IPS-NIHi11 (cell line): ENCODE data around the gene MTTP.
A peak's percentile ranks its signal among the peaks of the same experiment; 100 is the strongest.

Experiments used
- DNase-seq: peaks from one replicate; pipeline ENCODE4 v3.0.0; 2012; ENCODE audit warnings: mixed read lengths, low spot score

MTTP gene

DNA sequence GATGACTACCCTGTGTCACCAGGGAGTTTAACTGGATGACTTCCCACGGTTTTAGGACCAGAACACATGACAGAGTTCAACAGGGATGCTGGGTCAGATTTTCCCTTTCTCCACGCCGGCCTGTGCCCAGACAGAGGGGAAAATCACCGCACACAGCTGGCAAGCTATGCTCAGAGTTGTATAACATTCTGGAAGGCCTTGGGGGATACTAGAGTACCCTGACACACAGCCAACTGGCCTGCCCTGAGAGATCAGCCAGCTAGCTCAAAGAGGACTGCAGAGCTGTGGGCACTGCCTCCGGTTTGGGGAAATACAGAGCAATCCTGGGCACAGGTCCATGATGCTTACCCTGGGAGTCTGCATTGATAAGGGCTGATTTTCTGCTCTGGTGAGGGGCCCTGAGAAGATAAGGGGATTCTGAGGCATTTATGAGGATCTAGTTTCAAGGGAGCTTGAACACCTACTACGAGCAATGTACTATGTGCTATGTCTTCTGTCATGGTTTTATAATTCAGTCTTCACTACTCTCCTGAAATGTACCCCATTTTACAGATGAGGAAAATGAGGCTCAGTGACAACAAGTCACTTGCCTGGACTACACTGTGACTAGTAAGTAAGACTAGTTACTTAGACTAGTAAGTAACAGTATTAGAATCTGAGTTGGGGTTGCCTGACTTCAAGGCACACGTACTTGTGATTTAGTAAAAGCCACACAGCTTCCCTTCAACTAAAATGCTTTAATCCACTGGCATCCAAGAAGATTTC, 68.3 kb downstream of the MTTP start:
- no peak for DNase-seq

DNA sequence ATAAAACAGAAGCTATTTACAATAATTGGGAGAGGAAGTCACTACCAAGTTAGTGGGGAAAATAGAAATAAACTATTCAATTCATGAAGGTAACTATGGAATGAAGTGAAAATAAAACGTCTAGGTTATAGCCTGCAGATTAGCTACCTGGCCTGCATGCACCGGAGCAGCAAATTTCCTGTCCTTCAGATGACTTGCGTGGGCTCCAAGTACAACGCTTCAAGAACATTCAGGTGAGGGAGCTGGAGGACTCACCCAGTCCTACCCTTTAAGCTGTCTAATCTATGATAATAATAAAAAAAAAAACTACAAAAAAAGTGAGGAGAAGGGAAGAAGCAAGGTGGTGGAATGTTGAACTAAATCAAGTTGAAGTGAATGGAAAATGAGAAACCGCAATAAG, 69.8 kb downstream of the MTTP start:
- no peak for DNase-seq

DNA sequence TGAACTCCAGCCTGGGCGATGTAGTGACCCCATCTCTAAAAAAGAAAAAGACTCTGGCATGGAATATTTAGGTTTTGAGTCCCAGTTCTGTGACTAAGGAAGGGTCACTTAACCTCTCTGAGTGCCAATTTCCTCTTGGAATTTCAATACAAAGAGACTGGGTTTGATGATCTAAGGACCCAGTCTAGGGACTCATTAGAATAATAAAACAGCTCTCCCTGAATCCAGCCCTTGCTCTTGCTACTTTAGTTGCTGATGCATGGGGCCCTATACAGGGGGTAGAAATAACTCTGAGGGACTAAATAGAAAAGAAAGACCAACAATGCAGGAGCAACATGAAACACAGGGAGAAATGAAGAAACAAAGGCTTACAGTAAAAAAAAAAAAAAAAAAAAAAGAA, 70.4 kb downstream of the MTTP start:
- peak; percentile 37 for DNase-seq

DNA sequence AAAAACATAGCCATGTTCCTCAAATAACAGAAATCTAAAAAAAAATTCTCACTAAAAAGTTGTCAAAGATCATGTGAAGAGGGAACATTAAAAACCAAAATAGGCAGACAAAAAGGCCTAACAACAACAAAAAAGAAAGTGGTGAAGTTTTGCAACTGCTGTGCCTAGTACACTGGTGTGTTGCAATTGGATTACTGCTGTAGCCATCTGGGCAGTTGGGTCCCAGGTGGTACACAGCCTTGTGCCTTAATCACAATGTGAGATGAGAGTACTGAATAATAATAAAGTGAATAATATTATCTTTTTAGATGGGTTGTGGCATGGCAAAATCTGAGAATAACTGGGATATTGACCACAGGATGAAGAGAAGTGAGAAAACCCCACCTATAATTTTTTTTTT, 71.0 kb downstream of the MTTP start:
- no peak for DNase-seq

DNA sequence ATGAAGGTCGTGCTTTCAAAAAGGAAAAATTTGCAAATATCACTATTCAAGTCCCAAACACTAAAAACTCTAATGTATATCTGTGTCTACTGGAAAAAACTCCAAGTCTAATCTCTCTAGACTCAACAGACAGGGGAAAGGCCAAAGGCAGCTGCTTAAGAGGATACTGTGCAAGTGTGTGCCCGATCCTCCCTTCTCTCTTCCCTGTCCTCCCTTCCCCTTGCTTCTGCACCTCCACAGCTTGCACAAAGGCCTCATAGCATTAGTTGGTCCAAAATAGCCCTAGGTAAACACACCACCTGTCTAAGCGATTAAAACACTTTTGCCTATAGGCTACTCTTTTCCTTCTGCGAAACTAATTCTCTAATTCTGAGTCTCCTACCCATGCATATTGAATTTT, 72.4 kb downstream of the MTTP start:
- DNase-seq = no peak

DNA sequence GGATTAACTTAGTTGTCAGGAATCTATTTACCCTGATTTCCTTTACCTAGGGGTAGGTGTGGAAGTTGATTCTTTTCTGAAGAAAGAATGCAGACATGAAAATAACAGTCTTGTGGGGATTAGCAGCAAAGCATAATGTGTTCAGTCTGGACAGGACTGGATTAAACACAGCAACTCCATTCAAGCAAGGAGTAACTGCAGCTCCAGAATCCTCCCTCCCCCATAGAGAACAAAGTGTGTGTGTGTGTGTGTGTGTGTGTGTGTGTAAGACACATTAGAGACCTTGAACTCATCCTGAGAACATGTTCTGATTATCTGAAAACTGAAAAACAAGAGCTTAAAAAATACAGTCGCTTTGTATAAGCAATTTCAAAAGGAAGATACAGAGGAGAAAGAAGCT, 73.7 kb downstream of the MTTP start:
- no peak for DNase-seq

DNA sequence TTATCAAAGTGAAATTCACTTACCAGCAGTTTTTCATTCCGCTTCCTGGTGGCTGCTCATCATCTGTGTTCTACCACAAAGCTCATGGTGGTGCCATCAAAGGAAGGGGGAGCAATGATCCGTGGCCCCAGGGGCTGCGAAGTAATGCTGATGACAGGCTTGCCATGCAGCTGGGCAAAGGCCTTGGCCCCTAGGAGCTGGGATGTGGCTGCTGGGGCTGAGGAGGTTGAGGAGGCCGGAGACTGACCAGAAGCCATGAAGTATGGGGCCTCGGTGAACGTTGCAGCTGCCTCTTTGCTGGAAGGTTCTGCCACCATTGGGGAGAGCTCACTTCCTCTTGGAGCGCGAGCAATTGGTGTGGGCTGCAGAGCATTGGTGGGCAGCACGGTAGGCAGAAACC, 74.6 kb downstream of the MTTP start:
- DNase-seq = no peak

DNA sequence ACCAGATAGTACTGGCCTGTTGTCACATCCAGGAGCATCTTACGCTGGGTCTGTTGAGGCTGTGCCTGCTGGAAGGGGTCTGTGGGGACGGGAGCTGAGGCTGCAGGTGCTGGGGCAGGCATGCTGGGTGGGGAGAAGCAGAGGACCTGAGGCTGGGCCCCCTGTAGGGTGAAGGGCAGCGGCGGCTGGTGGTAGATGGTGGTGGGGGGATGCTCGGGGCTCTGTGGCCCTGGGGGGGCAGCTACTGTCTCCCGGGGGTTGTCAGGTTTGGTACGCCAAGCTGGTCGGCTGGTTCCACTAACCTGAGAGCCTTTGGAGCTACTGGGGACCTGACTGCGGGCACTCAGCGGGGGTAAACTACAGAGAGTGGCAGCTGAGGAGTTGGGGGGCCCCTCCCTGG, 75.2 kb downstream of the MTTP start:
- no peak for DNase-seq

DNA sequence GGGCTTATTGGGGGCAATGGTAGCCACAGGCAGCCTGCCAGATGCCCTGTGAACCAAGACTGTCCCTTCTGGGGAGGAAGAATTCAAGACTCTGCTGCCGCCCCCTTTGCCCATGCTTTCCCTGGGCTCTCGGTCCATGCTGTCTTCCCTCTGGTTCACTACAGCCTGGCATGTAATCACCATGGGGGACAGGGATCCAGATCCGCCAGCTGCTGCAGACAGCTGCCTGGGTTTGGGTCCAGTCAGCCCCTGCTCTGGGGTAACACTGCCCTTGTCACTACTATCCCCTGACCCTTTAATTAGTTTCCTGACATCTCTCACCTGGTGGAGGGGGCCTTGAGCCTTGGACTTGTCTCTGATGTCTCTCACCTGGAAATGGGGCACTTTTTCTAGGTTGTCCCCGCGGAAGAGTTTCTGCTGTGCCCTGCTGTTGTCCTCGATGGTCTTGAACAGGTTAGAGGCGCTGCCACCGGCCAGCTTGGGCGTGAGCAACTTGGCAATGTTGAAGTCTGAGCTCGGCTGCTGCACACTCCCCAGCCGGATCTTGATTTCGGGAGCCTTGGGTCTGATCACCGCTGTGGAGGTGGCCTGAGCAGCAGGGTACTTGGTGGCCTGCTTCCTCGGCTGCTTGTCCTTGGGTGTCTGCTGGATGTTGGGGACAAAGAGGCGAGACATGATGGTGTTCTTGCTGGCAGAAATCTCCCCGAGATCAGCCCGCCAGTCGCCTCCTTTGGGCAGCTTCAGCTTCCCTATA, 76.6 kb downstream of the MTTP start:
- DNase-seq = no peak

DNA sequence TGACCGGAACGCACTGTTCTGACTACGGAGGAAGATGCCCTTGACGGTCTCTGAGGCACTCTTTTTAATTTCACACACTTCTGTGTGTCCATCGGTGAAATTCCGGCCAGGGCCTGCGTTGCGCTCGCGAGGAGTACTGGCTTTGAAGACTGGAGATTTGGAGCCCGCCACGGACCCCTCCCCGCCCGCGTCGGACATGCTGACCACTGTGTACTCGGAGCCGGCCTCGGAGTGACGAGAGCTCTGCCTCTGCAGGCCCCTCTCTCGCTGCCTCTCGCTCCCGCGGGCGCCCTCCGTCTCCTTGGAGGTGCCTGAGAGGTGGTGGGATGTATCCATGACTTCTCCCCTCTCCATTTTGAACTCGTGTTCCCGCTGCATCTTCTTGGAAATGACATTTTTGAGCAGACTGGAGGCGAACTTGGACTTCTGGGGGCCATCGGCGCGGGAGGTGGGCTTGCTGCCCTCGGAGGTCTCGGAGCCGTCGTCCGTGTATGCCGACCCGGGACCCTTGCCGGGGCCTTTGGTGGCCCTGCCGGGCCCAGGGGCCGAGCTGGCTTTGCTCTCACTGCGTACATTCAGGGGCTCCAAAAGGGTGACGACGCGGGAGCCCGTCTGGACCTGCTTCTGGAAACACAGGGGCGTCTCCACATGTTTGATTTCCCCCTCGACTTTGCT, 77.3 kb downstream of the MTTP start:
- no peak for DNase-seq

DNA sequence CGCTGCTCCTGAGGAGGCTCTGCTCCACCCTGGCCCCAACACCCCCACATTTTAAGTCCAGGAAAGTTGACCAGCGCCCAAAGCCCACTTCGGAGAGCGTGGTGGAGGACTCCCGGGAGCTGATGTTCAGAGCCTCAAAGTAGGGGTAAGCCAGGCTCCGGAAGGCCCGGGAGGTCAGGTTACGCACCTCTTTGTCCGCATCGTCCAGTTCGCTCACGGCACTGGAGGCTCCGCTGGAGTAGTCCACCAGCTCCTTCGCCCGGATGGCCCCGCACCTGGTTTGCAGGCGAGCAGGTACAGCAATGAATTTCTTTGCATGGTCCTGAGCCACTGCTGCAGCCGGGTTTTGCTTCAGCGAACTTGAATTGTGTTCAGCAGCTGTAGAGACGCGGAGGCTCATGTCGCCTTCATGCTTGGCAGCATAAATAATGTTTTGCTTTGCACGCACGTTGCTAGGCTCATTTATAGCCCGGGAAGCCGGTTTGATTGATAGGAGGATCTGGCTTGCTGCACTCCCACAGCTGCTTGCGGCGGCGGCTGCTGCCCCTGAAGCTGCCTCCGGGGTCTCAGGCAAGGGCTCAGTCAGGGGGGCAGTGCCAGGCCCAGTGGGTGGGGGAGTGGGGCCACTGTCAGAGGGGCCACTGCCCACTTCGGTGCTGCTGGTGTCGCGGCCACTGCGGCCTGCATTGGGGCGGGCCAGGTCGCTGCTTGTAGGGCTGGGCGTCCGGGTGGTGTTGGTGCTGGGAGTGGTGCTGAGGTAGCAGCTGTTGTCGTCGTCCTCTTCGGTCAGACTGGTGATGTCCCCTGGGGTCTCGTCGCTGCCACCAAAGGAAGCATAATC, 78.2 kb downstream of the MTTP start:
- DNase-seq = no peak

DNA sequence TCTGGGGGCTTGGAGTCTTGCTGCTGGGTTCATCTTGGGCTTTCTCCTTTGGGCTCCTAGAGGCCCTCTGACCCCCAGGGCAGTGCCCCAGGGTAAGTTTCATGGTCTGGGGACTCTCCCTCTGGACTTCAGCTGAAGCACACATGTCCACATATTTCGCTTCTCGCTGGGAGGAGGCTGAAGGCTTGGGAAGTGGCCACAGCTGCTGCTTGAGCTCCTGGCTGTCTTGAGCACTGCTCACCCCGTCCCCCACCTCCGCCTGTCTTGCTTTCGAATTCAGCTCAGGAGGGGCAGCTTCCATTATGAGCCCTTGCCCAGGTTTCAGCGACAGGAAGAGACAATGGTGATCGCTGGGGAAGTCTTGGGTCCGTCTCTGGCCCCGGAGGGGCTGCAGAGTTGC, 79.3 kb downstream of the MTTP start:
- no peak for DNase-seq

DNA sequence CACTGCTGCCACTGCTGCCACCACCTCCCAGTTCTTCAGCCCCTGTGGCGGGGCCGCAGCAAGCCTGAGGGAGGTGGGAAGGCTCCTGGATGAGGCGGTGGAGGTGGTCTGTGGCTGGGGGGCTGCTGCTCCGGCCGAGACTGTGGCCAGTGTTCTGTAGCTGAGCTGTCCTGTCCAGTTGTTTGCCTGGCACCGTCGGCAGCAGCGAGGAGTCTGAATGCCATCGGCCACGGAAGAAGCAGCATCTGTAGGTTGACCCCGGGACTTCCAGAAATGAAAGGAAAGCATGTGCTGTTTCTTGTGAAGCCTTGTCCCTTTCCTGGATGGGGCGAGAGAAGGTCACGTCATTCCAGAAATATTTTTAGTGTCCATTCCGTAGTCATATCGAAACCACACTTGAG, 79.7 kb downstream of the MTTP start:
- no peak for DNase-seq

DNA sequence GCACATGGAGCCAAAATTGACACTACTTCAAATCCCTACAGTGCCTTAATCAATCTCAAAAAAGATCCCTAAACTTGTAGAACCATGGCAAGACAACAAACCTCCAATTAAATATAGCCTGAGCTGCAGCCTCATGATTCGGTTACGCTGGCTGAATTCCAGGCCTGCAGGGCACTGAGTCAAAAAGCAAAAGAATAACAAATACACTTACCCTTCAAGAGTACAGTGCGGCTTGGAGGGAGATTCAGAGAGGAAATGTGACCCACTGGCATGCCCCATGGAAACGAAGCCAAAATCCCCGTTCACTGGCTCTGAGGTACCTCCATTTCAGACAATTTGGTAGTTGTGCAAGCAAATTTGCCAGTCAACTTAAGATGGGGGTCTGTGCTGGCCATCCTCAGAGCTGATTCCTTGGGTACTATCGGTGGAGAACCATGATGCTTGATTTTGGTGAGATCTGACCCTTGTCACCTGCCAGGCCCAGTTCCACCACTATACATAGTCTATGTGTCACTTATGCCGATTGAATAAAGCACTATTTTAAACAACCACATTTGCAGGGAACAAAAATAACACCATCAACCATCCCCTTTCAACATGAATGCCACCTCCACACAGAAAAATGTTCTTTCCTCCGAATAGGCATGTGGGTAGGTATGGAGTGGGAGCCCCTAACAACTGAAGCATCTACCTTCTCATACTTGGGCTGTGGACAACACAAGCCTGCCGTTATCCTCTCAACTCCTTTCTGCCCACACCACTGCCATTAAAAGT, 80.9 kb downstream of the MTTP start:
- DNase-seq = no peak

DNA sequence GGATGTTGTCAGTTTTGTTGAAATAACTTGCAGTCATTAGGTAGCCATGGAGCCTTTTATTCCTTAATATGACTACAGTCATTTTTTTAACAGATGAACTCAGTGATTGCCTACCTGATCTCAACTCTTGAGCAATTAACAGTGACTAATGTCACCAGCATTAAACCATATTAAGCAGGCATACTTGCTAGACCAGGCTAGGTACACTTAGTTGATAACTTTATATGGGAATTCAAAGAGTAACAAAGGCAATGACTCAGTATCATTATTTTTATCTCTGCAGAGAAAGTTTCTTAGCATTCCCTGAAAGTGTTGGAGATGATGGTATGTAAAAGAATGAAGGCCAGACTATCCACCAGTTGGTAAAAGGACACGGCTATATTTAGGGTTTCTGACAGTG, 83.2 kb downstream of the MTTP start, which contains the start of gene C4orf54:
C4orf54 (minus strand) TSS at position 31 of the 400 bp plus-strand sequence. CDS start 3,180 bp downstream, outside the sequence.
- DNase-seq = no peak

DNA sequence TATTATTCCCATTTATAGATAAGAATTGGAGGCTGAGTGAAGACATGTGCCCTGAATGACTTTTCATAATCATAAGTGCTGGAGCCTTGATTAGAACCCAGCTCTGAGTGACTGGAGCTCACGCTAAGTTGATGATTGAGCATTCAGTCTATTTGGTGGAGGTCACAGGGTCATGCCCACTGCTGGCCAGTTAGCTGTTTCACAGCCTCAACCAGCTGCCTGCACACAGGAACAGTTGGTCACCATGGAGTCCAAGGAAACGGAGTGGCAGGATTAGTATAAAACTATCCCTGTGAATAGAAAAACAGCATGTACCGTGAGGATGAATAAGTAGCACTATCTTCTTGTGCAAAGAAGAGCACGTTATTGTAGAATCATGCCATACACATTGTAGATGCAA, 84.0 kb downstream of the MTTP start:
- DNase-seq = no peak

DNA sequence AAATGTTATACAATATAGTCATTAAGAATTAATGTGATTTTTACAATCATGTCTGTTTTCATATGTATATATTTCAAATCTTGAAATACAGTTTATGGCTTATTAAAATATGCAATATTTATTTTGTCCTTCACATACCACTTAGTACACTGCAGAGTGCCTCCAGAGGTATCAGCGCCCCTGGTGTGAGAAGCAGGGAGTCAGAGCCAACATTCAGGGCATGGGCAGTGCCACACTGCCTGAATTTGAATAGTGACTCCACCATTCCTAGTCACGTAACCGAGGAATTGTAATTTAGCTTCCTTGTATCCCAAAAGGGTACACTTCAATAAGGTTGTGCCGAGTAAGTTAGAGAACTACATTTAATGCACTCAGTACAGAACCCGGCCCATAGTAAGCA, 87.3 kb downstream of the MTTP start:
- DNase-seq = no peak

DNA sequence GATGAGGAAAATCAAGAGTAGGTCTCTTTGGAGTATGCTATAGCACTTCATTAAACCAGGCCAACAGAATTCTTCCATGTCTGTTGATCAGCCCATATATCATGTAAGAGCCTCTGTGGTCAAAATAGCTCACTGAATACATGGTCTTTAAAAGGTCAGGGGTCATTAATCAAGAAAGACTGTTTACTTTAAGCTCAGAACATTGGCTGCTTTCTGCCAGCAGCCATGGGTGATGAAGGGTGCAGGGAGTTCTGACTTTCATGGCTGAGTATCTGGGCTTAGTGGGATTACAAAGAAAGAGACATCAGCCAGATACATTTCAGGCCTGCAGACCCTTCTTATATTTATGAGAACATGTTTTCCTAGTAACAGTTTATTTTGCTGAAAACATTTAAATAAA, 90.1 kb downstream of the MTTP start:
- no peak for DNase-seq

DNA sequence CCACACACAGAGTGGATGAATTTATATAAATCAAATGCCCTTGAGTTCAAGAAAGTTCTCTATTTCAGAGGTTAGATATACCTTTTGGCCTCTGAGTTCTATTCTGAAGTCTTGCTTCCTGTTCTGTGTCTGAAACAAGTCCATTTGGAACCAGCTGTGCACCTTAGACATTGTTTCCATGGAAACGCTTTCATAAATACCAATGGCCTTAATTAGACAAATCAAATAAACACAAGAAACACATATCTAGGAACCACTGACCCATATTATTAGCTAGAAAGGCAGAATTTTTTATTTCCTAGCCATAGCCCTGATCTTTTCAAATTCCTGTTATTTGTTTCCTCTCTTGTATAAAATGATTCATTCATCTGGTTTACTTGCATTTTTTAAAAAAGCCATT, 91.4 kb downstream of the MTTP start:
- DNase-seq = no peak

DNA sequence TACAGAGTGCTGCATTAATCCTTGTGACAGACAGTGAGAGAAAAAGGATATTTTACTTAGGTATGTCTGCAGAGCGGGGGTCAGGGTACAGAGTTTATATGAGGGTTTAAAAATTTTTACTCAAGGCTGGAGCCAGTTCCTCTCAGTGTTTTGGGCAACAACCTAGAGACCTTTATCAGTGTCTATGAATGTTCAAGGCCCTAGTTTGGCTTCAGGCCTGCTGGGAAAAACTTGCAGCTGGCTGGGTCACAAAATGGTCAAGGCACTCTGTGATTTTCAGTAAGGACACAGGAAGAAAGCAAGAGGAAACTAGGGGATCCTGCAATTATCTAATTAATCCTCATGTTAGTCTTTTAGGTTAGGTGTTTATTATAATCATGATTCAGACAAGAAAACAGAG, 93.8 kb downstream of the MTTP start:
- no peak for DNase-seq

DNA sequence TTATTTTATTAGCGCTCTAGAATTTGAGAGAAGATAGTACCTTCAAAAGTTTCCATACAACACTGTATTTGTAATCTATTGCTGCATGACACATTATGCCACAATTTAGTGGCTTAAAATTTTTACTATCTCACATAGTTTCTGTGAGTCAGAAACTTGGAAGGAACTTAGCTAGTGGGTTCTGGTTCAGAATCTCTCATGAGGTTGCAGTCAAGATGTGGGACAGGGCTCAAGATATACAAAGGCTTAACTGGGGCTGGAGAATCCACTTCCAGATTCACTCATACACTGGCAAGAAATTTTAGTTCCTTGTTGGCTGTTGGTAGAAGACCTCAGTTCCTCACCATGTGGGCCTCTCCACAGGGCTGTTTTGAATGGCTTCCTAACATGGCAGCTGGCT, 94.5 kb downstream of the MTTP start:
- DNase-seq = no peak
